GM12878 (cell line): ENCODE data around the gene DHDDS. TPM values are rescaled to one million over a fixed set of nuclear protein-coding genes. Genes with fewer than 3 reads are reported as not detected.

Source experiments
- ATAC-seq: fragments of 200-7000 bp; cut with Tn5 transposase; 3 replicates; pipeline ENCODE4 v1.9.1; 2020; ENCODE audit warnings: mild to moderate bottlenecking, moderate library complexity
- BruUV-seq: library from RNA; stranded (reverse); fragments of 400-500 nt; replicated peaks from 2 replicates; lab custom pipeline; 2021; lab: Mats Ljungman, UMichigan
- CTCF ChIA-PET: fragments of 300-600 bp; sonication (Branson Sonifier 250); formaldehyde crosslinking; extraction: SDS; loops from one replicate; lab custom pipeline; 2021; ENCODE audit warnings: inconsistent platforms; lab: Yijun Ruan, JAX
- POLR2A ChIA-PET: fragments of 350-600 bp; formaldehyde crosslinking; extraction: SDS; loops from one replicate; lab custom pipeline; 2021; ENCODE audit warnings: inconsistent platforms; lab: Charles Lee
- RAD21 ChIA-PET: fragments of 300-600 bp; sonication (Branson Sonifier 250); formaldehyde crosslinking; loops from one replicate; lab custom pipeline; 2023; ENCODE audit warnings: antibody characterized with exemption; ENCODE audit not compliant: unreplicated experiment; lab: Charles Lee
- SMC1A ChIA-PET: fragments of 300-600 bp; sonication (Branson Sonifier 250); formaldehyde crosslinking; loops from one replicate; lab custom pipeline; 2023; ENCODE audit not compliant: unreplicated experiment, uncharacterized antibody; lab: Charles Lee
- DNase-seq: peaks from one replicate; pipeline ENCODE4 v3.0.0-alpha.2; 2011; ENCODE audit warnings: low read depth, low spot score
- FAIRE-seq: peaks from 3 replicates; lab custom pipeline; 2011; peaks lifted over from hg19 to GRCh38; lab: Jason Lieb, UNC
- H2AFZ ChIP-seq: 2 replicates; pipeline ENCODE4 v1.6.0; 2011; ENCODE audit warnings: low read depth, low read length, control low read depth; ENCODE audit not compliant: control insufficient read depth
- H3K27ac ChIP-seq: 2 replicates; pipeline ENCODE4 v1.5.1; 2011; ENCODE audit warnings: control low read depth; ENCODE audit not compliant: control insufficient read depth, insufficient read depth
- H3K27me3 ChIP-seq, 2 experiments: replicated peaks in 1 of 2; 2 replicates each; pipeline versions ENCODE4 v1.6.0 to v1.6.1; 2011; ENCODE audit warnings: low read length in 1 of 2; ENCODE audit not compliant: control insufficient read depth in 2 of 2, insufficient read depth in 2 of 2
- H3K36me3 ChIP-seq, 2 experiments: 2 replicates each; pipeline ENCODE4 v1.5.1; 2011; ENCODE audit warnings: low read length in 1 of 2; ENCODE audit not compliant: control insufficient read depth in 2 of 2, insufficient read depth in 2 of 2
- H3K4me1 ChIP-seq: 2 replicates; pipeline ENCODE4 v1.6.1; 2011; ENCODE audit warnings: mild to moderate bottlenecking, low read length, moderate library complexity, mixed read lengths; ENCODE audit not compliant: control insufficient read depth, insufficient read depth
- H3K4me2 ChIP-seq: 2 replicates; pipeline ENCODE4 v1.6.0; 2011; ENCODE audit warnings: control low read depth; ENCODE audit not compliant: control insufficient read depth, insufficient read depth
- H3K4me3 ChIP-seq: fragments of 200-600 bp; sonication (generic); 2 replicates; pipeline ENCODE4 v1.5.1; 2016
- H3K79me2 ChIP-seq: 2 replicates; pipeline ENCODE4 v1.6.0; 2011; ENCODE audit warnings: low read length; ENCODE audit not compliant: control insufficient read depth, insufficient read depth
- H3K9ac ChIP-seq: 2 replicates; pipeline ENCODE4 v1.8.0; 2011; ENCODE audit warnings: low read length, control low read depth, mixed read lengths; ENCODE audit not compliant: control insufficient read depth, insufficient read depth
- H3K9me3 ChIP-seq: replicated peaks from 3 replicates; pipeline ENCODE4 v1.5.1; 2011; ENCODE audit warnings: mild to moderate bottlenecking, low read length; ENCODE audit not compliant: control insufficient read depth, insufficient read depth
- H4K20me1 ChIP-seq: 2 replicates; pipeline ENCODE4 v1.6.0; 2011; ENCODE audit not compliant: control insufficient read depth, insufficient read depth
- BHLHE40 ChIP-seq, 2 experiments: fragments of 450-650 bp in 1 of 2; IDR thresholded peaks; 2 replicates each; pipeline ENCODE4 v1.6.1; 2011 to 2017; ENCODE audit warnings: low read depth in 2 of 2, borderline replicate concordance in 1 of 2, improper control_type of control experiment in 1 of 2, low read length in 1 of 2, mild to moderate bottlenecking in 1 of 2
- CREM ChIP-seq: IDR thresholded peaks from 2 replicates; pipeline ENCODE4 v1.6.1; 2014; ENCODE audit warnings: antibody characterized with exemption, low read depth
- E2F8 ChIP-seq: fragments of 450-650 bp; IDR thresholded peaks from 2 replicates; pipeline ENCODE4 v1.6.1; 2018; ENCODE audit warnings: mild to moderate bottlenecking, low read depth, moderate library complexity; ENCODE audit not compliant: partially characterized antibody
- EED ChIP-seq: sonication (generic); IDR thresholded peaks from 2 replicates; pipeline ENCODE4 v1.6.1; 2016; ENCODE audit warnings: antibody characterized with exemption, low read depth
- HCFC1 ChIP-seq: fragments of 150-350 bp; IDR thresholded peaks from 2 replicates; pipeline ENCODE4 v1.6.1; 2014; ENCODE audit warnings: low read length
- IRF4 ChIP-seq: IDR thresholded peaks from 2 replicates; pipeline ENCODE4 v1.6.1; 2011; ENCODE audit warnings: low read depth, low read length
- KAT2A ChIP-seq: conservative IDR thresholded peaks from 2 replicates; pipeline ENCODE4 v1.6.1; 2011; ENCODE audit warnings: low read depth, low read length; ENCODE audit not compliant: control insufficient read depth
- KLF5 ChIP-seq: fragments of 450-650 bp; IDR thresholded peaks from 2 replicates; pipeline ENCODE4 v1.6.1; 2014; ENCODE audit warnings: mild to moderate bottlenecking; ENCODE audit not compliant: partially characterized antibody
- MAX ChIP-seq: IDR thresholded peaks from 2 replicates; pipeline ENCODE4 v1.6.1; 2012; ENCODE audit warnings: low read depth, low read length, improper control_type of control experiment
- NFIC ChIP-seq: IDR thresholded peaks from 2 replicates; pipeline ENCODE4 v1.6.1; 2012; ENCODE audit warnings: low read depth, mild to moderate bottlenecking, inconsistent platforms, low read length, moderate library complexity
- POLR2AphosphoS5 ChIP-seq: IDR thresholded peaks from 2 replicates; pipeline ENCODE4 v1.6.1; 2011; ENCODE audit warnings: mild to moderate bottlenecking, low read length, inconsistent platforms
- RFX5 ChIP-seq: IDR thresholded peaks from 2 replicates; pipeline ENCODE4 v1.6.1; 2011; ENCODE audit warnings: low read depth, low read length, improper control_type of control experiment
- SIX5 ChIP-seq: IDR thresholded peaks from 2 replicates; pipeline ENCODE4 v1.6.1; 2011; ENCODE audit warnings: mild to moderate bottlenecking, low read depth, low read length, moderate library complexity; ENCODE audit not compliant: severe bottlenecking
- ZNF24 ChIP-seq: fragments of 450-650 bp; IDR thresholded peaks from 2 replicates; pipeline ENCODE4 v1.6.1; 2017; ENCODE audit warnings: antibody characterized with exemption, mild to moderate bottlenecking
- WGBS: methylation state at CpG from one replicate; pipeline ENCODE4 v1.1.6; 2016; ENCODE audit warnings: low lambda C conversion rate; ENCODE audit not compliant: insufficient replicate concordance, insufficient coverage; ENCODE audit errors: missing lambda C conversion rate; 5-methylcytosine and 5-hydroxymethylcytosine counted together
- in situ Hi-C: fragments of 300-500 bp; cut with MboI; formaldehyde crosslinking; loops from 9 replicates; pipeline ENCODE4 v1.14.3; 2018; ENCODE audit warnings: mixed read lengths
- intact Hi-C: fragments of 100-400 bp; cut with micrococcal nuclease; formaldehyde crosslinking; loops from one replicate; pipeline ENCODE4 v1.14.2; 2022; ENCODE audit not compliant: unreplicated experiment
- polyA plus RNA-seq, 11 experiments: library from polyadenylated mRNA; depleted of rRNA in 4 of 11; unstranded in 6 of 11; stranded (reverse) in 5 of 11; fragments of >200 nt; fragmentation: Nextera tagmentation in 4 of 11; fragmentation: Illumina TruSeq in 1 of 11; extraction: Ambion mirVana in 4 of 11; extraction: Trizol in 1 of 11; gene quantifications; 1 replicate in 1 of 11; 2 replicates in 10 of 11; pipeline versions ENCODE4 v1.2.1 to v1.2.3, GENCODE V29; 2011 to 2016; ENCODE audit warnings: inconsistent platforms in 2 of 11, missing spikeins in 2 of 11, low read depth in 1 of 11
- total RNA-seq, 4 experiments: library from RNA; depleted of rRNA in 3 of 4; stranded (reverse); fragments of >200 nt in 3 of 4; fragmentation: Illumina TruSeq in 1 of 4; extraction: Trizol in 1 of 4; gene quantifications; 2 replicates each; pipeline versions ENCODE4 v1.2.1 to v1.2.3, GENCODE V29; 2013 to 2021
- TF ChIP-seq, protein P1 (sequence below): IDR thresholded peaks from 2 replicates; pipeline ENCODE4 v1.6.1; 2012; ENCODE audit warnings: low read depth, low read length, improper control_type of control experiment
- TF ChIP-seq, protein P2 (sequence below): IDR thresholded peaks from 2 replicates; pipeline ENCODE4 v1.6.1; 2011; ENCODE audit warnings: low read depth, mild to moderate bottlenecking, low read length, moderate library complexity, borderline replicate concordance; ENCODE audit errors: extremely low read depth
- TF ChIP-seq, protein P3 (sequence below): fragments of 450-650 bp; conservative IDR thresholded peaks from 2 replicates; pipeline ENCODE4 v1.6.1; 2017; ENCODE audit warnings: mild to moderate bottlenecking, moderate library complexity

DHDDS gene
- total and polyA plus RNA-seq, 10 of the 15 experiments (the other 5 are each of a cell fraction or from before 2014, with no cell fraction given) = 22.7 to 47.5 (median 36.4) TPM

- H3K4me2 ChIP-seq = no peak overlapping the region
- 11% methylated on average over 9 of the region's 9 CpGs for WGBS
- BruUV-seq = no TSS peak
- no peak for TF ChIP-seq ZNF24
- no peak for TF ChIP-seq SIX5
- TF ChIP-seq CREM = no peak
- TF ChIP-seq, protein P1, sequence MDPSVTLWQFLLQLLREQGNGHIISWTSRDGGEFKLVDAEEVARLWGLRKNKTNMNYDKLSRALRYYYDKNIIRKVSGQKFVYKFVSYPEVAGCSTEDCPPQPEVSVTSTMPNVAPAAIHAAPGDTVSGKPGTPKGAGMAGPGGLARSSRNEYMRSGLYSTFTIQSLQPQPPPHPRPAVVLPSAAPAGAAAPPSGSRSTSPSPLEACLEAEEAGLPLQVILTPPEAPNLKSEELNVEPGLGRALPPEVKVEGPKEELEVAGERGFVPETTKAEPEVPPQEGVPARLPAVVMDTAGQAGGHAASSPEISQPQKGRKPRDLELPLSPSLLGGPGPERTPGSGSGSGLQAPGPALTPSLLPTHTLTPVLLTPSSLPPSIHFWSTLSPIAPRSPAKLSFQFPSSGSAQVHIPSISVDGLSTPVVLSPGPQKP = no peak
- no peak for TF ChIP-seq BHLHE40 (IDR thresholded peaks at IDR 0.05; ENCODE audit: borderline replicate concordance in 1 of 2, low read depth in 2 of 2, low read length in 1 of 2)
- TF ChIP-seq EED = no peak
- TF ChIP-seq RFX5 = no peak
- no peak for TF ChIP-seq MAX
- TF ChIP-seq, protein P2, sequence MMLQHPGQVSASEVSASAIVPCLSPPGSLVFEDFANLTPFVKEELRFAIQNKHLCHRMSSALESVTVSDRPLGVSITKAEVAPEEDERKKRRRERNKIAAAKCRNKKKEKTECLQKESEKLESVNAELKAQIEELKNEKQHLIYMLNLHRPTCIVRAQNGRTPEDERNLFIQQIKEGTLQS = no peak
- TF ChIP-seq KAT2A = no peak
- TF ChIP-seq NFIC = no peak
- no peak for TF ChIP-seq HCFC1
- TF ChIP-seq IRF4 = 0 out of 2 replicates have a peak, but pooled peaks have one; percentile 11
- TF ChIP-seq, protein P3, sequence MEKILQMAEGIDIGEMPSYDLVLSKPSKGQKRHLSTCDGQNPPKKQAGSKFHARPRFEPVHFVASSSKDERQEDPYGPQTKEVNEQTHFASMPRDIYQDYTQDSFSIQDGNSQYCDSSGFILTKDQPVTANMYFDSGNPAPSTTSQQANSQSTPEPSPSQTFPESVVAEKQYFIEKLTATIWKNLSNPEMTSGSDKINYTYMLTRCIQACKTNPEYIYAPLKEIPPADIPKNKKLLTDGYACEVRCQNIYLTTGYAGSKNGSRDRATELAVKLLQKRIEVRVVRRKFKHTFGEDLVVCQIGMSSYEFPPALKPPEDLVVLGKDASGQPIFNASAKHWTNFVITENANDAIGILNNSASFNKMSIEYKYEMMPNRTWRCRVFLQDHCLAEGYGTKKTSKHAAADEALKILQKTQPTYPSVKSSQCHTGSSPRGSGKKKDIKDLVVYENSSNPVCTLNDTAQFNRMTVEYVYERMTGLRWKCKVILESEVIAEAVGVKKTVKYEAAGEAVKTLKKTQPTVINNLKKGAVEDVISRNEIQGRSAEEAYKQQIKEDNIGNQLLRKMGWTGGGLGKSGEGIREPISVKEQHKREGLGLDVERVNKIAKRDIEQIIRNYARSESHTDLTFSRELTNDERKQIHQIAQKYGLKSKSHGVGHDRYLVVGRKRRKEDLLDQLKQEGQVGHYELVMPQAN = no peak
- TF ChIP-seq POLR2AphosphoS5 = no peak
- TF ChIP-seq E2F8 = no peak
- no peak for TF ChIP-seq KLF5
Observed at GRCh38 chr1:26417111-26417759, 14.9 kb upstream of the DHDDS start.

More at GRCh38 chr1:26417111-26417759, 14.9 kb upstream of the DHDDS start:
- ChIA-PET SMC1A (interaction anchor here (0.6 to 3.7 kb wide), 19 partner anchors 9 to 375 kb away, joined by 3 to 23 read pairs (median 3); partner anchors contain the start of gene DHDDS), POLR2A (interaction anchor here (0.6 to 1.1 kb wide), 3 partner anchors 13 to 129 kb away, joined by 3 to 4 read pairs (median 4); no protein-coding TSS in a partner anchor), CTCF (interaction anchor here (0.5 to 3.8 kb wide), 70 partner anchors 8 to 1312 kb away, joined by 3 to 94 read pairs (median 6); partner anchors contain the start of genes C1orf232, CD52, CEP85 and CRYBG2), RAD21 (interaction anchor here (0.6 to 1.7 kb wide), 27 partner anchors 11 to 522 kb away, joined by 3 to 20 read pairs (median 4); partner anchors contain the start of genes DHDDS and SH3BGRL3)
- H3K27me3 ChIP-seq = peaks cover 0 to 3% of the 10 kb centered on the region in 2 experiments; a peak in 3 of 4 replicates
- ATAC-seq = peak; percentile 100
- peak; percentile 97 for FAIRE-seq
- no peak overlapping the region for H3K9ac ChIP-seq
- H3K4me3 ChIP-seq = no peak overlapping the region
- H4K20me1 ChIP-seq = no peaks in the 10 kb centered on the region
- intact Hi-C loops = loop anchor here (2.0 to 10.0 kb wide), 3 partner anchors 52 to 310 kb away; no protein-coding TSS in a partner anchor
- H2AFZ ChIP-seq = no peak overlapping the region
- in situ Hi-C loops = no loop called here
- no peaks in the 10 kb centered on the region for H3K4me1 ChIP-seq
- no peaks in the 10 kb centered on the region for H3K9me3 ChIP-seq
- H3K27ac ChIP-seq = no peak overlapping the region
- no peaks in the 10 kb centered on the region for H3K36me3 ChIP-seq
- no peaks in the 10 kb centered on the region for H3K79me2 ChIP-seq
- DNase-seq = no peak
